HG03097 (cell line): ENCODE data around the gene PANK1.
"Not testable (repeated sequence)": the region's sequence is repeated elsewhere in the genome, so short reads cannot be mapped to it uniquely, and the experiment has no call there.

Experiments used
- ATAC-seq: cut with Tn5 transposase; IDR thresholded peaks from one replicate; pipeline ENCODE4 v1.9.1; 2021; ENCODE audit not compliant: unreplicated experiment, low FRiP score

PANK1 gene

DNA sequence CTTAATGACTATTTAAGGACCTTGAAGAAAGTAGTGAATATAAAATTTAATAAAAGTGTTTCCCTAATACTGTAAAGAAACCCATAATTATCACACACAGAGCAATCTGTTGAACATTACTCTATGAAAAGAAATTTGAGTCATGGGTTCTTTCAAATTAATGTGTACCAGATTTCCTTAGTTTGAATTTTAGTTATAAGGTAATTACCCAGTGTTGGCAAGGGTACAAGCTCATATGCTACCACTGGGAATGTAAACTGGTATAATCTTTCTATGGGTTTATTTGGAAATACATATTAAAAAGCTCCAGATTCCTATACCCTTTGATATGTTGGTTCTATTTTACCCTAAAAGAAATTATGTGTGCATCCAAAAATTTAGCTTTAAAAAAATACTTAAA lies 22.9 kb downstream of the PANK1 start:
- ATAC-seq: no peak

DNA sequence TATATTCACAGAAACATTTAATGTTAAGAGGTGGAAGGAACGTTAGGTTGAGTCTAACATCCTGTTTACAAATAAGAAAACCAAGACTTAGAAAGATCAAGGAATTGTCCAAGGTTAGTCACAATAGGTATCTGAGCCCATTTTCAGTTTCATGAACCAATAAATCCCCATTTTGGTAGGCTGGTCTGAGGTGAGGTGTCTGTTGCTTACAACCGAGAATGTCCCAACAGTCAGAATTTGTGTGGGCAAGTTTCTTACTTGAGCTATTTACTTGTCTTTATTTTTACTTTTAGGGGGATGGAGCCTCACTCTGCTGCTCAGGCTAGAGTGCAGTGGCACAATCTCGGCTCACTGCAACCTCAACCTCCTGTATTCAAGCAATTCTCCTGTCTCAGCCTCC lies 23.6 kb downstream of the PANK1 start:
- no peak for ATAC-seq

DNA sequence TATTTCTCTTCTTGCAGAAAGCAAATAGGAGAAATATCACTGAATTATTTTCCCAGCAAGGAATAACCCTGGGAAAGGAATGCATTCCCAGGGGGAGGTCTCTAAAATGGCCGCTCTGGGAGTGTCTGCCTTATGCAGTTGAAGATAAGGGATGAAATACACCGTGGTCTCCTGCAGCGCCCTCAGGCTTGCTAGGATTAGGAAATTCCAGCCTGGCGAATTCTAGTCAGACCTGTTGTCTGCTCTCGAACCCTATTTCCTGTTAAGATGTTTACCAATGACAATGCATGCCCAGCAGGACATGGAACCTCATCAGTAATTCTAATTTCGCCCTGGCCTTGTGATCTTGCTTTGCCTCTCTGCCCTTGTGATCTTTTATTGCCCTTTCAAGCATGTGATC lies 24.7 kb downstream of the PANK1 start:
- ATAC-seq: not testable (repeated sequence)

DNA sequence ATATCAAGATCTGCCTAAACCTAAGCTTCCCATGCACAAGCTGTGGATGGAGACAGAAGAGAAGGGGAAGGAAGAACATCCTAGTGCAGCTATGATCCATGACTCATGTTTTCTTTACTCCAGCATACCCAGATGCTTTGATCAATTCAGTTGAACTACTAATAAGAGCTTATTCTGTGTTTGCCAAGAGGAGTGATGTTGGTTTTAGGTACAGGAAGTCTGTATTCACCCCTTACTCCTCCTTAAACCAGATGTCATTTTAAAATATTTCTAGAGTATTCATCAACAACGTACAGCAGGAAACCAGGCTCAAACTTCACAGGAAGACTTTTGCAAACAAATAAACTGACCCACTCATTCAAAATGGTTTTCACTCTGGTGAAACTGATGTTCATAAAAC lies 29.2 kb downstream of the PANK1 start:
- ATAC-seq: no peak

DNA sequence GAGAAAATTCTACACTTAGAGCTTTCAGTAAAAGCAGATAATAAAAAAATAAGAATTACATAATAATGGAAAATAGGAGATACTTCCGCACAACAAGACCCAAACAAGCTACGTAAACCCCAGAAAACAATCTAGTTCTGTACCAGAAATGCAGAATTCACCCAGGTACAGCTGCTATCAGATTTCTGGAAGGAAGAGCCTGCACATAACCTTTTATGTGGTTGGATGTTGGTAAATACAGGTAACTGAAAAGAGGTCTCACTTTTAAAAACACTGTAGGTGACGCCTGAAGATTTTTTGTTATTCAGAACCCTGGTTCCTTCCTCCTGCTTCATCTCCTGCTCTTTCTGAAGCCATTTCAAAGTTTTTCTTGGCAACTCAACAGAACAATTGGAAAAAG lies 29.9 kb downstream of the PANK1 start:
- no peak for ATAC-seq

DNA sequence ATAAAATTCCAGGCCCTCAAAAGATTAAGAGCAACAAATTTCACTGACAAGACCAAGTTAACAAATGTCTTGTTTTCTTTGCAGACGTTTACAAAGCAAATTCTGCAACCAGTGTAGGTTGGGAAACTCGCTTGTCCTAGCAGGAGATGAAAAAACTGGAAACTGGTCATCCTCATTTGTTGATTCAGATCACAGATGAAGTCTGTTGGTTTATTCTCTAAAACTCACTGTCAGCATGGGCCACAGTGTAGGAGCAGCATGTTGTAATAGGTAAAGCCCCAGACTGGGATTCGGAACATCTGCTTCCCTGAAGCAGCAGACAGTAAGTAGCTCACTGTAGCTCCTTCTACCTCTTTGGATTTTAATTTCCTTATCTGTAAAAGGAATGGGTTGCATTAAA lies 31.5 kb downstream of the PANK1 start:
- ATAC-seq: no peak

DNA sequence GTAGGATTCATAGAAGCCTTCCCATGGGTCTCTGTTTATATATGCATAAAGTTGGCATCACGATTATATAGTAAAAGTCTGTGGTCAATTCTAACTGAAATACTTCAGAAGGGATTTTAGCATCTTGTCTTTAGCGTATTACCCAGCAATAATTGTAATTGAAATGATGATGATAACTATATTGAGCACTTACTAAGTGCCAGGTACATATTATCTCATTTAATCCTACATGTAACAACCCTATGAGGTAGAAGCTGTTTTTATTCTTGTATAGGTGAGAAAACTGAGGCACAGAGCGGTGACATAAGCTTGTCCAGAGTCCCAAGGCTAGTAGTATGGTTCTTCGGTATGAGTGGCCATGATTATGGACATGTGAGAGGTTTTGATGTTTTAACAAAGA lies 33.8 kb downstream of the PANK1 start:
- no peak for ATAC-seq

DNA sequence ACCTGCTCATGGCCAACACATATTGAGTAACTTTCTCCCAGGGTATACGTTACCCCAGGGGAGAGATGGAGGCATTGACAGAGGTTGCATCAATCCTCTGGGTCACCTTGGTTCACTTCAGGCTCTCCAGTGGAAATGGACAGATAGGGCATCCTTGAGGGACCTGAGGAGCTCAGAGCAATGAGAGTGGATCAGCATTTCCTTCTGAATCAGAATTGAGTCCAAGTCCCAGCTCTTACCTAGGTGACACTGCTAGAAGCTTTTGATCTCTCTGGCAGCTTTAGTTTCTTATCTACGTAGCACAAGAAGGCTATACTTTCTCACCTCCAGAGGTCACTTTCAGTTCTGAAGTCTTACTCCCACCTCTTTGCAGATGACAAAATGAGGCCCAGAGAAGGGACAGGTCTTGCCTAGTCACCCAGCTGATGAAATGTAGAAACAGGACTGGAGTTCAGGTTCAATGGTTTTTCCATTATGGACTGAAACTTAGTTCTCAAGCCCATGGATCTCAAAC lies 35.2 kb downstream of the PANK1 start:
- no peak for ATAC-seq

DNA sequence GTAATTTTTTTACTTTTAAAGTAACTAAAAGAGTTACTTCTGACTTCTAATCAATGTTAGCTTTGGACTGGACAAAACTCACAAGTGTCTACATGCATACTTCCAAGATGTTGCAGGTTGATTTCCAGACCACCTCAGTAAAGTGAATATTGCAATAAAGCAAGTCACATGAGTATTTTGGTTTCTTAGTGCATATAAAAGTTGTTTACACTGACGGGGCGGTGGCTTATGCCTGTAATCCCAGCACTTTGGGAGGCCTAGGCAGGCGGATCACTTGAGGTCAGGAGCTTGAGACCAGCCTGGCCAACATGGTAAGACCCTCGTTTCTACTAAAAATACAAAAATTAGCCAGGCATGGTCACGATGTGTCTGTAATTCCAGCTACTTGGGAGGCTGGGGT lies 40.8 kb downstream of the PANK1 start:
- ATAC-seq: no peak

DNA sequence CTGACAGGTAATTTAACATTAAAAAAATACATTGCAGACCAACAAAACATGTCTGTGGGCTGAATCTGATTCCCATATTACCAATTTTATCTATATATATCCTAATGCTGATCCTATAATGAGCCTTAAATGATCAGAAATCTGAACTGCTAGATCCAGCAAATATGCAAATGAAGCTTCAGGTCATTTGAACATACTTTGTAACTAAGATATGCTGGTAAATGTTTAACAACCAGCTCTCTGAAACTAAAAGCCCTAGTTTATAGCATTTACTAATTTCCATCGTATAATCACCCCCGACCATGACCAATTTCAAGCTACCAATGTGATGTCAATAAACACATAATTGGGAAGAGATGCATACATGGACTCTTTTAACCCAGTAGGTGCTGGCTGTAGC lies 42.1 kb downstream of the PANK1 start:
- ATAC-seq: no peak

DNA sequence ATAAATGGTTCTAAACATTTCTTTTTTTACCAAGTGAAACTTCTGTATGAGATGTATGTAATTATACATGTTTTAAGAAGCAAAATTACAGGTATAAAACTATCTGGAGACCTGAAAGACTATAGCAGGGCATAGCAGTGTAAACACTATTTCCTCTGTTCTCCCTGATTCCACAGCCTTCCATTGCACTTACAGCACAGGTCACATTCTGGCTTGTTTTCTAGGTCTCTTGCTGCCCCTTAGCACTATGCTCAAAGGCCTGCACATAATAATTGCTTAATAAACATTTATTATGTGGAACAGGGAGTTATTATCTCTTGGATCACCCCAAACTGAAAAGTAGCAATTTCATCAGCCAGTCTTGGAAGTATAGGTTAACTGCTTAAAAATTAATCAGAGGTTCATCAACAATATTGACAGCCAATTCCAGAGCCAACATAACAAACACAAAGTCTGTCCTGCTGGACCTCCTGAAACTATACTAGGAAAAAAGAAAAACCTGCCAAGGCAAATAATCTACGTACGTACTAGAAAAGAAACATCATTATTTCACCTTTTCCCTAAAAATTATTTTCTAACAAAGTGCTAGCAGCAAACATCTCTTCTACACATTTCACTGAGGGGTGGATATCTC lies 43.2 kb downstream of the PANK1 start:
- ATAC-seq: no peak

DNA sequence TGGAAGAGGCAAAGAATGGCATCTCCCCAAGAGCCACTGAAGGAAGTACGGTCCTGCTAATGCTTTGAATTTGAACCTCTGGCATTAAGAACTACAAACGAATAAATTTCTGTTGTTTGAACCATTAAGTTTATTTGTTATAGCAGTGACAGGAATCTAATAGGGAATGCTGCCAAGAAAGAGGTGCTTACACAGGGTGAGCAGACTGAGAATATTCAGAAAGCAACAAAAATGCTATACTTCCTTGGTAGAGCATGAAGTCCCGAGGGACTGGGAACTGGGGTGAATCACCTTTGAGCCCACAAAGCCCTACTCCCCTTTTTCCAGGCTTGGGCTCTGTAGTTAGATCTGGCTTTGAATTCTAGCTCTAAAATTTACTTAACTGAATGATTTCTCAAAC lies 45.0 kb downstream of the PANK1 start:
- no peak for ATAC-seq

DNA sequence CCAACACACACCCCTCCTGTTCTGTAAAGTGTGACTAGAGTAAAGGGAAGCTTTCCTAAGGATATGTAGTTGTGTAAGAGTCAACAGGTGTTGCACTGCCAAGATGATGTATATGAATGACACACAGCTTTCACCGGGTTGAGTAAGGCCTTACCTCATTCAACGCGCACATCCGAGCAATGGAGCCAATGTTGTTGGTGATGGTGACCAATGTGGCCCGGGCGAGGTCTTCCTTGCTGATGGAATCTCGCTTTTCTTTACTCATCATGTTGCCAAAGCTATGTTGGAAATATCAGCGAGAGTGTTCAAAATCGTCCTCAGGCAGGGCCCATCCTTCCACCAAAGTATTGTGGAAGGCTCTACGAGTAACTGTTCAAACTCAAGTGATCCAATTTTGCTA lies 52.0 kb downstream of the PANK1 start:
- ATAC-seq: no peak

DNA sequence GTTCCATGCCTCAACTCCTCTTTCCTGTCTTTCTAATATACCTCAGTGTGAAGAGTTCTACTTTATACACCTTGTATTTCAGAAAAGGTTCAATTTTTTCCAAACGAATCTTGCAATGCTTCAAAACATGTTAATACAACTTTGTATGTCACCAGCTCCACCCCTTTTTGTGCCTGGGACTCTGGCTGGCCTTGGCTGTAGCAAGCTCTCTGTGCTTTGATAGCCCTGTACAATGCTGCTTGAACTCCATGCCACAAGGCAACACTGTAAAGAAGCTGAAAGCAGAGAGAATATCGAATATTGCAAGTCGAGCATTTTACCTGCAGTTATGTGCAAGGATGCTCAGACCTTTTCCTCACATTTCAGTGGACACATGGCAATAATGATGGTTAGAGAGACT lies 52.5 kb downstream of the PANK1 start:
- ATAC-seq: no peak

DNA sequence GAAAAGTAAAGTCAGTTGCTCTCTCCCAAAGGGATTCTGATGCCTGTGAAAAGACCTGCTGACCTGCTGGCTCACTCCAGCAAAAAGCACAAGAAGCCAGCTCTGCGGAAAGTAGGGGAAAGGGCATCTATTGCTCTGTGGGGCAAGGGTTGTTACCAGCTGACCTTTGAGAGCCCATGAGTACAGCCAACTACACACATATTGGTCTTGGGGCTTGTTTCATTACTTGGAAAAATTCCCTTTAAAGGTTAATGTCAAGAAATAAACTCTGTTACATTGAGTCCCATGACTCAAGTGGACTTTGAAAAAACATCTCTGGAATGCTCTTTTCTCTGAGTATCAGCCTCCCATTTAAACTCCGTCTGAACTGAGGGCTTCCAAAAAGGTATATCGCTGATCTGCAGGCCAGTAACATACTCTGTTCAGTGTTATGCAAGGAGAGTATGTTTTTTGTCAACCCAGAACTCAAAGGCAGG lies 53.2 kb downstream of the PANK1 start:
- ATAC-seq: no peak

DNA sequence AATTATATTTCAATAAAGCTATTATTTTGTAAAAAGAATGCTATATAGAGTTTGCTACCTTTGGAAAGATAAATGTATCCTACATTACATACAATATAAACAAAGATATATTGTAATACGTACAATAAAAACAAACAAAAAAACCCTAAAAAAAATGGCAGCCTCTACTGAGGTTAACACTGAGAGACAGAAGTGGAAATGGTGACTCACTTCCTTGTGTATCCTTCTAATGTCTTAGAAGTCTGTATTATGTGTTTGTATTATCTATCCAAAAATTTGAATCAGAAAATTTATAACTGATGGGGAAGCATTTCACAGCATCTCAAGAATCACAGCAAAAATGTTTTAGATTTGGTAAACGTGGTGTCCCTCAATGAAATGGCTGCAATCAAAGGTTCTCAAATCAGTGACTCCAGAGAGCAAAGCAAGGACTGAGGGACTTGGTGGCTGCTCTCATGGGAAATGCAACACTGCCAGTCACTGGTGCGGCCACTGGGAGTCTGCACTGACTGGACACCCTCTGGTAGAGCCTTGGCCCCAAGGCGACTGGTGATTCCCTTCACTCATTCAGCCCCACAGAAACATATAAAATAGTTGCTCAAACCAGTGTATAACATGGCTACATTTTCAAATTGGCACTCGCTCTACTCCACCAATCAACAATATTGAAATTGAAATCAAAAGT lies 53.8 kb downstream of the PANK1 start:
- ATAC-seq: no peak

DNA sequence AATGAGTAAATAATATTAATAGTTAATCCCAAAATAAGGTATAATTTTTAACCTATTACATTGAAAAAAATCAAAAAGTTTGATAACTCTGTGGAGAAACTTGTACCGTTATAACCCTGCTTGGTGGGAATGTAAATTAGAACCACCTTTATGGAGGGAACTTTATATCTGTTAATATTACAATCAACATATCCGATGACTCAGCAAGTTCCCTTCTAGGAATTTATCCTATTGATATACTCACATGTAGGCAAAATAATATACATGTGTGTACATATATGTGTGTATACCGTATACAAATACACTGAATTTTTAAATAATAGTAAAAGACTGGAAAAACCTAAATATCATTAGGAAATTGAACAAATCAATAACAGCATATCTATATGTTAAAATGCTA lies 54.7 kb downstream of the PANK1 start:
- no peak for ATAC-seq

DNA sequence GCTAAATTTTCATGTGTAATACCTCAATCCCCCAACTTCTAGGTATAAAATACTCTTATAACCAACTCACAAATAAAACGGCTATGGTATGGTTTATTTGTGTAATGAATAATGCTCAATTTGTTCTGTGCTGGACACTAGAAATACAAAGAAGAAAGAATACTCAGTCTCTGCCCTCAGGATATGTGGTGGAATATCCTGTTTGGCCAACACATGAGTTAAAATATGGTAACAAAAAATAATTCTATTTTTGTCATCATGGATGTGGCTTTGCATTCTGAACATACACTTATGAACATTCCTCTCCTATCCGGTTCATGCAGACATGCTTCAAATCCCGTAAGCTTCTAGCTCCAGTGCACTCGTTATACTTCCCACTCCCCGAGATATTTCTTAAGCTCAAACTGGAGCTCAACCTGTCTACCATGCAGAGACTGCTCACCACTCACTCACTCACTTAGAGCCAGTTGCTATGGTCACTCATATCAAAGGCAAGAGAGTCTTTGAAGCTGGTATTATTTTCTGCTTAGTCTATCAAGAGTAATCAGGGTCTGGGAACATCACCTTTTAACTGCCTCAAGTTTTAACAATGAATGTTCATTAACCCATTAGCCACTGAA lies 55.8 kb downstream of the PANK1 start:
- no peak for ATAC-seq

DNA sequence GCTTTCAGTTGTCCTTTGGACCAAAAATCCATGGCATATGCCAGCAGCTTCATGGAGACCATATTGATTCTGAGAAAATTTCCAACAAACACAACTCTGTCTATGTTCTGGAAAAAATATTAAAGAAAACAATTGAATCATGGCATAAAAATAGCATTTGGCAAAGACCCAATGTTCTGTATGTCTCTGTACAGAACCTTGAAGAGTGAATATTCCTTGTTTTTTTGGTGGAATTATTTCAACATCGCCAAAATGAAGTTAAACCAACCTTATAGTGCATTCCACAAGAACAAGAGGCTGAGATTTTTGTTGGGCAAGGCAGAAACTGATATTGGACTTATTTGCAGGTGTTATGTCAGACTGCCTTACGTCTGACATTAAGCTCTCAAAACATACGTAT lies 56.4 kb downstream of the PANK1 start:
- no peak for ATAC-seq

DNA sequence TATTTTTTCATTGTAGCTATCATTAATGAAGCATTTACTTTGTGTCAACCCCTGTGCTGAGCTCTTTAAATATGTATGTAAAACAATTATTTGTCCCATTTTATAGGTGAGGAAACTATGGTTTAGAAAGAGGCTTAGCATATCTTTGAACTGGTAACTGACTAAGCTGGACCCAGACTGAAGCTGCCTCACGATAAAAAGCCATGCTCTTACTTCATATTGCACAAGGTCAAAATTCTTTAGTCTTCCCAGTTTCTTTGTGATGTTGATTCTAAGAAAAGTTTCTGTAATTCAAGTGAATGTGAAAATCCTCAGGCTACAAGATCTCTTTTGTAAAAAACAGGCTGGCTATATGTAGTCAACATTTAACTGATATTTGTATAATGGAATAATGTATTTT lies 63.0 kb downstream of the PANK1 start:
- ATAC-seq: no peak

DNA sequence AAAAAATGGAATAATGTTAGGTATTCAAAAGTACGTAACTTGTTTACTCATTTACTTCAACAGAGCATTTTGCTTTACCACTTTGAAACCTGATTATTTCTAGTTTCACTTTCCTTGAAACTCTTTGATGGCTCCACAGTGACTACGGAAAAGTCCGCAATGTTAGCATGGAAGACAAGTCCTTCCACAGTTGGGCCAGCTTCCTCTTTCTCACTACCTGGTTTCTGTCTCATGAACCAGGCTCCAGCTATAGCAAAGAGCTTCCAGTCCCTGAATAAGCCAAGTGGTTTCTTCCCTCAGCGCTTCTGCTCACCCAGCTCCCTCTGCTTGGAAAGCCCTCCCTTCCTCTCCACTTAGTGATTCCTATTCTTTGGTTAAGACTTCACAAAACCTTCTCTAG lies 64.8 kb downstream of the PANK1 start:
- no peak for ATAC-seq

DNA sequence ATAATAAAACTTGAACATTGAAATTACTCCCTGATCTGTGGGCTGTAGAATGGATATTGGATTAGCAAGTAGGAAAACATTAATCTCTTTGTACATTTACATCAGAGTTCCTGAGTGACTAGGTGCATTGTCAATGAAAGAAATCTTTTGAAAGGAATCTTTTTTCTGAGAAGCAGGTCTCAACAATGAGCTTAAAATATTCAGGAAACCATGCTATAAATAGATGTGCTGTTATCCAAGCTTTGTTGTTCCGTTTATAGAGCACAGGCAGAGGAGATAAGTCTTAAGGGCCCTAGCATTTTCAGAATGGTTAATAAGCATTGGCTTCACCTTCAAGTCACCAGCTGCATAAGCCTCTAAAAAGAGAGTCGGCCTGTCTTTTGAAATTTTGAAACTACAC lies 68.3 kb downstream of the PANK1 start:
- no peak for ATAC-seq
